Kasumi-1 (cell line): ENCODE data around the gene NF1.
"Not testable (repeated sequence)": the region's sequence is repeated elsewhere in the genome, so short reads cannot be mapped to it uniquely, and the experiment has no call there.

ENCODE experiments used
- DNase-seq, 2 experiments: peaks; one replicate each; lab custom pipeline; 2025; lab: John Stamatoyannopoulos, UW

NF1 gene

DNA sequence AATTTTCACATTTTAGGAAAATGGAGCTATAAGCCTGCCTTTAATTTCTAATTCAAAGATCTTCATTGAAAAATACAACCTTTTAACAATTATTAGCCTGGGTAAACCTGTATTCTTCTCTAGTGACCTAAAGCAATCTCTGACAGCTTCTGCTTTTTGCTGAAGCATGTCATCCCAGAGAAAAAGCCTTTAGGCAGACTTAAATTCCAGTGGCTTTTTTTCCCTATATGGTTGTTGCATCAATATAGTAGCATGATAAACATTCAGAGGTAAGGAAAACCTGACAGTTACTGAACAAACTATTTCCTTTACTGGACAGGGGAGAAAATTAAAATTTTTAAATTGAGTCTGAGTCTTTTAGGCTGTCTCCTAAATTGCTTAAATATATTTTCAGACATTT is 234.4 kb downstream of the NF1 start:
- DNase-seq, result no peak

DNA sequence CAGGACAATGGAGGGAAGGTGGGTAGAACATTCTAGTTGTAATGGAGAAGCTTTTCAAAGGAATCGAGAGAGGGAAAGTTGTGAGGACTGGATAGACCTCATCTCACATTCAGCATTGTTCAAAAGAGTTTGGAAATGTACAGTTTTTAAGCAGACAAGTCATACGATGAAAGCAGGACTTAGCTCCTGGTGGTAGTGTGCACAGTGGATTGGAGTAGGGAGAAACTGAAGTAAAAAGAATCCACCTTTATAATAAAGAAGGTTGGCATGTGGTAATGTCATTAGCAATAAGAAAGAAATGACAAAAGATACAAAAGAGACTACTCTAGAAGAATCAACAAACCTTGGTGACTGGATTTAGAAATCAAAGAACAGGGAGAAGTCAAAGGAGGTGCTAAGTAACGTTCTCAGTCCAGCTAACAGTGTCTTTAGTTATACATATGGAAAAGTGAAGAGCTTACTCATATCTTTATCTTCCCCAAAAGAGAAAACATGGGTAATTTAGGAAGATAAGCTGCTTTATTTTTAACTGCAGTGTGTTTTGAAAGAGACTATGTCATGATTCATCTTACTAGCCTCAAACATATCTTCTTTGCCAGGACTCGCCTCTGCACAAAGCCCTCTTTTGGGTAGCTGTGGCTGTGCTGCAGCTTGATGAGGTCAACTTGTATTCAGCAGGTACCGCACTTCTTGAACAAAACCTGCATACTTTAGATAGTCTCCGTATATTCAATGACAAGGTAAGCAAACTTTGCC is 245.3 kb downstream of the NF1 start:
- DNase-seq, result no peak

GRCh38 chr17:31345191-31345747 is 250.5 kb downstream of the NF1 start:
- DNase-seq, result not testable (repeated sequence)

DNA sequence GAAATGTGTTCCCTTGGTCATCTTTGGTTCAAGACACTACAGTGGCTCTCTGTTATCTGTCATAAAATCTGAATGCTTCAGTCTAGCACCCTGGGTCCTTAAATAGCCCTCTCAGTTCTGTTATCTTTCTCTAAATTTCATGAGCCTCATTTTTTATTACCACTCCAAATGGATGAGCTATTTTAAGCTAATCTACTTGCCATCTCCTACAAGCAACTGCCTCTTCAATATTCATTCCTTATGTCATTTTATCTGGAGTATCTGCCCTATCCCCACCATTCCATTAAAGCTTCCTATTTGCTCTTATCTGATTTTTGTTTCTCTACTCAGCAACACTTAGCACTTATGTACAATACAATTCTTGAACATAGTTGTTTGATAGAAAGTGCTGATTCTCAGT is 254.7 kb downstream of the NF1 start:
- DNase-seq, result no peak

DNA sequence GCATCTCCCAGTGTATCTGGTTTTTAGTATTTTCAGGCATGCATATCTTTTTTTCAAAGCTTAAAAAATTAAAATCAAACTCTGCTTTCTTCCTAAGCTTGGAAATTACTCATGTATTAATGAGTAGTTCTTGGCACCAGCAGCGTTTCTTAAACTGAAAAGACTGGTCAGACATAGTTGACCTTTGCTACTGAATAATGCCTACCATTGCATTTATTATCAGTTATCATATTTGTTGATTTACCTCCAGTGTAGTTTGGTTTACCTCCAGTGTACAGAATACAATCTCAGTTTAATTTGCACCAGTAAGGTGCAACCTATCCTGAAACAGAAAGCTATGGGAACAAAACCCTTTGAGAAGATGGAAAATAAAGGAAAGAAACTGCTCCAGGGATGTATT is 261.2 kb downstream of the NF1 start:
- DNase-seq, result no peak

- DNase-seq, result no peak
Measured at GRCh38 chr17:31357091-31357490, 262.3 kb downstream of the NF1 start.

- no peak for DNase-seq
Measured at GRCh38 chr17:31357839-31358394, 263.1 kb downstream of the NF1 start.

- no peak for DNase-seq
Measured at GRCh38 chr17:31364012-31364411, 269.2 kb downstream of the NF1 start.

DNA sequence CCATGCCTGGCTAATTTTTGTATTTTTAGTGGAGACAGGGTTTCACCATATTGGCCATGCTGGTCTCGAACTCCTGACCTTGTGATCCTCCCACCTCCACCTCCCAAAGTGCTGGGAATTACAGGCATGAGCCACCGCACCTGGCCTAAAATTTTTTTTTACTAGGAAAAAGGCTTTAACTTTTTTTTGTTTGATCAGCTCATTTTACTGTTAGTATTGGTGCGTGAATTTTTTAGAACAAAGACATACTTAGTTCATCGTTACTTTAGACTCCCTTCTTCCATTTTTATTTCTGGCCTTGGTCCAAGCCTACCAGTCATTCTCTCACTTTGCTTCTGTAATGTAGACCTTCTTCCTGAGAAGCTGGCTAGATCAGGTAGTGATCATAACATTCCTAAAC is 271.3 kb downstream of the NF1 start:
- no peak for DNase-seq

DNA sequence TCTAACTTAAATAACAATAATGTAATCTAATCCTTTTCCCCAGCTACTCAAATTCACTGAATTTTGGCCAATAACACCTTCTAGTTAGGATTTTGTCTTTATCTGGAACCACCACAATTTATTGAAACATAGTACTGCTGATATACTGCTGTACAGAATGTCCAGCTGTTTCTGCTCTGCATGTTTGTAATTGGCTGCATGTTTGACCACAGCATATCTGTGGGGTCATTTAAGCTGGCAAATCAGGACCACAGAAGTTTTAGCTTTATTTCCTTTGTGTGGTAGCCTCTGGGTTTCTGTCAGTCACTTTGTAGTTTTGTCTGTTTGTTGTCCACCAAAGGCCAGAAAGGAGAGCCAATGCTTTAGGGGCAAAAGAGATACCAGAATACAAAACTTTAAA is 274.5 kb downstream of the NF1 start:
- DNase-seq, result no peak

DNA sequence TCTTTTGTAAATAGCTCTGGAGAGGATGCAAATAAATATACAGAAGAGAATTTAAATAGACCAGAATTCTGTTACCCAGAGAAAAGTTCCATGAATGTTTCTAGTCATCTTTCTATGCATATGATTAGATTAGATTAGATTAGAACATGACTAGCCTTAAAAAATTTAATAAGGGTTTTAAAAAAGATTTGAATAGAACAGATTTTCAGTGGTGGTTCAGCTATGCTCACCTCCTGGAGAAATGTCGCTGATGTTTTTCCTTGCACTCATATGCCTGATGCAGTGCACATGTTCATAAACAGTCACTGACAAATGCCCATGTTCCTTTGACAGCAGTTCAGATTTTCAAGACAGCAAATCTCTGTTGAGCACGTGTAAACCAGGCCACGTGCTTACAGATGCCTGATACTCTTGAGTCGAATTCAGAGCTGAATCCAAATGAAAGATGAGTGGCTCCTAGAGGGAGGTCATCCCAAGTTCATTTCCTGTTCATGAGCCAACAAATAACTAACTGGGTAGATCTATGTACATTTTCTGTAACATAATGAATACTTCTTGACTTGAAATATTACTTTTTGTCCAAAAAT is 276.8 kb downstream of the NF1 start:
- no peak for DNase-seq

DNA sequence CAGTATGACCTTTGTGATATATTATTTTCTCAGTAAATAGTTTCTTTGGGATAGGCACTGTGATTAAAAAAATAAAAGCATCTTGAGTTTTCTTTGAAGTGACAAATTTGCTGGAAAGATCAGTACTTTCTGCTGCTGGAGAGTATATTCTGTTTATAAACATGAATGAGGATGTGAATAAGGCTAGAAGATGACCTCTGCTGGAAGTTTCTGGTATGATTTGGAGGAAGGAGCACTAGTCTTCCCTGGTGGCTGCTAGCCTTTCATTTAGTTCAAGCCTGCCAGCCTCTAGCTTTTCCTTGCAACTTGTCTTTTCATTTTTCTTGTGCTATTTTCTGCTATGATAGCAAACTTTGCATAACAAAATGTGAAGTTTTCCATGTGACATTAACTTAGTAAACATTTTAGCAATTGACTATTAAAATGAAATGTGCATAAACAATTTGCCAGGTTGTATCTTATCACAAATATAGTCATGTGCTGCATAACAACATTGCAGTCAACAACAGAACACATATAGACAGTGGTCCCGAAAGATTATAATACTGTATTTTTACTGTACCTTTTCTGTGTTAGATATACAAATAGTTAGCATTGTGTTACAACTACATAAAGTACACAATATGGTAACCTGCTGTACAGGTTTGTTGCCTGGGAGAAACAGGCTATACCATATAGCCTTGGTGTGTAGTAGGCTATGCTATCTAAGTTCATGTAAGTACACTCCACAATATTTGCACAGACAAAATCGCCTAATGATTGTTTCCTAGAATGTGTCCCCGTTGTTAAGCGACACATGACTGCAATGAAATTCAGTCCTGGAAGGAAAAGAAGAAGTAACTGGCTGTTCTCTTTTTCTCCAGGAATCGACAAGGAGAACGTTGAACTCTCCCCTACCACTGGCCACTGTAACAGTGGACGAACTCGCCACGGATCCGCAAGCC is 278.6 kb downstream of the NF1 start:
- DNase-seq, result peak; percentile 92 to 94

GRCh38 chr17:31374094-31374447 is 279.3 kb downstream of the NF1 start:
- DNase-seq, result peak; percentile 22 to 37

DNA sequence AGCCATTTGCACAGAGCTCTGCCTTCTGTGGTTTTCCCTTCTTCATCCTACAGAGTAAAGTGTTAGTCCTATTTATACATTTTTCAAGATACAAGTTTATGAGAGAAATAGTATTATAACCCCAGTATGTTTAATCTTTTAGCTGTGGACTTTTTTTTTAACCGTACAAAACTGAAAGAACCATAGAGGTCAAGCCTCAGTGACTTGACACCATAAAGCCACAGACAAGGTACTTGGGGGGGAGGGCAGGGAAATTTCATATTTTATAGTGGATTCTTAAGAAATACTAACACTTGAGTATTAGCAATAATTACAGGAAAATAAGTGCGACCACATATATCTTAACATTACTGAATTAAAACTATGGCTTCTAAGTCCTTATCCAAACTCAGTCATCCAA is 279.7 kb downstream of the NF1 start:
- DNase-seq, result no peak

GRCh38 chr17:31378638-31379037 is 283.9 kb downstream of the NF1 start:
- no peak for DNase-seq

DNA sequence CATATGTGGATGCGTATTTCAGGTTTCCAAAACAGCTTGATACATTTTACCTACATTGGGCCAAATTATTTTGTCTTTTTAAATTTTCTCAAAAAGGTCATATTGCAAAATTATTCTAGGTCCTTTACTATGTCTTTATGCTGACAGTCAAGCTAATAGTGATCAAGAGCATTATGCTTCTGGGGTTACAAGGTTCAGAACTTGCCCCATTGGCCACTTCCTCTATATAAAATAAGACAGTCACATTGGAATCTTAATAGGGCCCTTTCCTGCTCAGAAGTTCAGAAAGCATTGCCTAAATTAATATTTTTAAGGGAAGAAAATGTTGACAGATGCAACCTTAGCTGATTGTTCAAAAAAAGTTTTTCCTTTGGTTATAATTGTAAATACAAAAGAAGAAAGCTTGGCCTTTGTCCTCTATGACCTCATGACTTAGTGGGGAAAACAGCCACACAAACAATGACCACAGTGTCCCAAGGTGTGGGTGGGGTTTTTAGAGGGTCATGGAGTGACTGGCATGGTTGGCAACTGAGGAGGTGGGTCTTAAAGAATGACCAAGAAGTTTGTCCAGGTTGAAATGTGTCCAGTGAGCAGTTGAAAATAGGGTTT is 284.9 kb downstream of the NF1 start:
- no peak for DNase-seq

- no peak for DNase-seq
Measured at GRCh38 chr17:31381165-31381668, 286.4 kb downstream of the NF1 start.

DNA sequence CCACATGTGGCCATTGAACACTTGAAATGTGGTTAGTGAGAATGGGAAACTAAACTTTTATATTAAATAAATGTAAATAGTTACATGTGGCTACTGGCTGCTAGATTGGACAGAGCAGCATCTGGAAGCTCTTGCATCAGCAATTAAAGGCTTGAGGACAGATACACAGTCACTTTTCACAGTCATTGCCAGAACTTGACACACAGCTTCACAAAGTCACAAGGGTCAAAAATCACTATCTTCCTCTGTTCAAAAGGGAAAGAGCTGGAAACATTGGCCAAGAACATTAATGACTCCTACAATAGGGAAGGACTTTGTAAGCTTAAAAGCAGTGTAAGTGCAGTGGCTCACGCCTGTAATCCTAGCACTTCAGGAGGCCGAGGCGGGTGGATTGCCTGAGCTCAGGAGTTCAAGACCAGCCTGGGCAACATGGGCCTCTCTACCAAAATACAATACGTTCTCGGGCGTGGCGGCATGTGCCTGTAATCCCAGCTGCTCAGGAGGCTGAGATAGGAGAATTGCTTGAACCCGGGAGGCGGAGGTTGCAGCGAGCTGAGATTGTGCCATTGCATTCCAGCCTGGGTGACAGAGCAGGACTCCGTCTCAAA is 288.0 kb downstream of the NF1 start:
- not testable (repeated sequence) for DNase-seq

DNA sequence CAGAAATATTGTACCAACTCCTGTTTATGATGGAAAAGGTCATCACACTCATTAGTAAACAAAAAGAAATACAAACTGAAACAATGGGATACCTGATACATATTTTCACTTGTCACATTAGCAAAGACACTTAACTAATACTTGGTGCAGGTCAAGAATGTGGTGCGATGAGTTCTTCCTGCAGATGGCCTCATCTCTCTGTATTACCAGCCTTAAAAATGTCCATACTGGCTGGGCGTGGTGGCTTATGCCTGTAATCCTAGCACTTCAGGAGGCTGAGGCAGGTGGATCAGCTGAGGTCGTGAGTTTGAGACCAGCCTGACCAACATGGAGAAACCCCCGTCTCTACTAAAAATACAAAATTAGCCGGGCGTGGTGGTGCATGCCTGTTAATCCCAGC is 288.7 kb downstream of the NF1 start:
- not testable (repeated sequence) for DNase-seq

DNA sequence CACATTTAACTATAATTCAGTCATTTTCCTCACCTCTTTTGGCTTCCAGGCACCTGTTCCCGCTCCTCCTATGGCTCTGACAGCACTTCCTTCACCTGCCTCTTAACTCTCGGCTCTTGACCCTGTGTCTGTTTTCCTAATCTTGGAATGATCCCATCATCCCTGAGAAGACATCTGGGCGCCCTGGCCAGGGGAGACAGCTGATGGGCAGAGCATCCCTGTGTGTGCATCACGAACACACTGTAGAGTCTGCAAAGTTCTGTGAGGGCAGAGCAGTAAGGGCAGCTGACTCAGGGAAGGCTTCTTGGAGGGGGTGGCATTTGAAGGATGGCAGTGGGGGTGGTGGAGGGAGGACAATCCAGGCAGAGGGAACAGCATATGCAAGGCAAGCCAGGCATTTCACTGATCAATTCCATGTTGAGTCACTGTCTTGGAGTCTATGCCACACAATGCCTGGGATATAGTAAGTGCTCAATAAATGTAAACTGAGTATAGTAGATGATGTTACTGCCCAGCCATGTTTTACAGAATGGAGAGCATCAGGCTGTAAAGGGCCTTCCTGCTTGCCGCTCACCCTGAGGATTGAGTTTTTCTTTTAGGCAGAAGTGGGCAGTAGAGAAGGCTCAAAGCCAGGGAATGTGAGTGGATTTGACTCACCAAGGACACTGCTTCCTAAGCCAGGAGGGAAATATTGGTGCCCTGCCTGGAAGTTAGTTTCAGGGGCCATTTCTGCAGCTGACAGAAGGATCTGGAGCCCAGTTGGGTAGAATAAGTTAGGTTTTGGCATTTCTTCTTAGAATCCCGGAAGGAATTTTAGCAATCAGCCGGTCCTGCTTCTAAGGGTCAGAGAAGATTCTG is 290.9 kb downstream of the NF1 start:
- no peak for DNase-seq
